Umbilical cord (tissue), 2 donors: ENCODE measurements around the gene SPATA2L. TPM values are rescaled to one million over a fixed set of nuclear protein-coding genes. Genes with fewer than 3 reads are reported as not detected.

Experiments
- DNase-seq: peaks from one replicate; pipeline ENCODE4 v3.0.0-alpha.2; 2015; ENCODE audit warnings: low spot score
- total RNA-seq: library from RNA; depleted of rRNA; stranded (reverse); fragments of >200 nt; gene quantifications from one replicate; pipeline ENCODE4 v1.2.3, GENCODE V29; 2014; ENCODE audit warnings: low replicate concordance; ENCODE audit not compliant: insufficient read depth

The SPATA2L gene, protein sequence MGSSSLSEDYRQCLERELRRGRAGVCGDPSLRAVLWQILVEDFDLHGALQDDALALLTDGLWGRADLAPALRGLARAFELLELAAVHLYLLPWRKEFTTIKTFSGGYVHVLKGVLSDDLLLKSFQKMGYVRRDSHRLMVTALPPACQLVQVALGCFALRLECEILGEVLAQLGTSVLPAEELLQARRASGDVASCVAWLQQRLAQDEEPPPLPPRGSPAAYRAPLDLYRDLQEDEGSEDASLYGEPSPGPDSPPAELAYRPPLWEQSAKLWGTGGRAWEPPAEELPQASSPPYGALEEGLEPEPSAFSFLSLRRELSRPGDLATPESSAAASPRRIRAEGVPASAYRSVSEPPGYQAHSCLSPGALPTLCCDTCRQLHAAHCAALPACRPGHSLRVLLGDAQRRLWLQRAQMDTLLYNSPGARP
- 12.5 TPM for total RNA-seq

GRCh38 chr16:89701425-89702406 is at the start of gene SPATA2L:
Gene SPATA2L (minus strand): TSS chr16:89701705. CDS start chr16:89701232, 473 bp downstream.
- DNase-seq = peak; percentile 83

GRCh38 chr16:89749637-89750036 is 48.1 kb upstream of the SPATA2L start:
- peak; percentile 16 for DNase-seq

DNA sequence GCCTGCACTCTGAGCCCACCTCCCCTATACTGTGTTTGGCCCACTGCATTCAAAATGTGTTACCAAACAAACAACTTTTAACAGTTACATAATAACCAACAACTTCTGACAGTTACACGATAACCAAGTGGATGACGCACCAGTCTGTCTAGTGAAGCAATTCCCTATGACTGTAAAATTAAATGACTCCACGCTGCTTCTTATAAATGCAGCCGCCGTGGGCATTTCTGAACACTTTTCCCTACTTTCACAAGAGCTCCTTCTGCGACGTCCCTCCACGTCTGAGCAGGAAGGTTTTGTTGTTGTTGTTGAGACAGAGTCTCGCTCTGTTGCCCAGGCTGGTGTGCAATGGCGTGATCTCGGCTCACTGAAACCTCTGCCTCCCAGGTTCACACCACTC is 47.4 kb upstream of the SPATA2L start:
- no peak for DNase-seq

DNA sequence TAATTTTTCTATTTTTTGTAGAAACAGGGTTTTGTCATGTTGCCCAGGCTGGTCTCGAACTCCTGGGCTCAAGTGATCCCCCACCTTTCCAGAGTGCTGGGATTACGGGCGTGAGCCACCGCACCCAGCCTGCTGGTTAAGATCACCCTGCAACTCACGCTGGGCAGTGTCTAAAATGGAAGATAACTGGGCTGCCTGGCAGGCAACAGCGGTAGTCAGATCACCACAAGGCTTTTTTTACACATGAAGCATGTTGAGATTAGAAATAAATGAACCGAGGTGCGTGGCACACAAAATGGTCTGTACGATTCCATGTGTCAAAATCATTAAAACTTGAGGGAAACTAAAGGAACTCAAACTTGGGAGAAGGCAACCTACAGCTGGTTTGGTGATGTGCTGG is 46.6 kb upstream of the SPATA2L start:
- DNase-seq = no peak

GRCh38 chr16:89746043-89746442 is 44.5 kb upstream of the SPATA2L start:
- no peak for DNase-seq

DNA sequence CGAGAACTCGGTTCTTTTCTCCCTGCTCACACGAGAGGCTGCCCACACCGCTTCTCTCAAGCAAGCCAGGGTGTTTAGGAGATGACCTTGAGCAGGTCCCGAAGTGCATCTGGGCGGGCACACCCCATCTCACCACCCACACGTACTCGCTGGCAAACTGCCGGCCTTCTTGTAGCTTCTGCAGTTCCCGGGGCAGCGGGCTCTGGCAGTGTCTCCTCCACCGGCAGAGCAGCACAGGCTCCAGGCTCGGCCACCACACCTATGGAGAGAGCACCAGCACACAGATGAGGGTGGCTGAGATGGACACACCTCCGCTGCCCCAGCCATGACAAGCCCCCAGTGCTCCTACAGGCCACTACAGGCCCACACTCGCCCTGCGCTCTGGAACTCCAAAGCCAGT is 43.3 kb upstream of the SPATA2L start:
- DNase-seq = no peak

DNA sequence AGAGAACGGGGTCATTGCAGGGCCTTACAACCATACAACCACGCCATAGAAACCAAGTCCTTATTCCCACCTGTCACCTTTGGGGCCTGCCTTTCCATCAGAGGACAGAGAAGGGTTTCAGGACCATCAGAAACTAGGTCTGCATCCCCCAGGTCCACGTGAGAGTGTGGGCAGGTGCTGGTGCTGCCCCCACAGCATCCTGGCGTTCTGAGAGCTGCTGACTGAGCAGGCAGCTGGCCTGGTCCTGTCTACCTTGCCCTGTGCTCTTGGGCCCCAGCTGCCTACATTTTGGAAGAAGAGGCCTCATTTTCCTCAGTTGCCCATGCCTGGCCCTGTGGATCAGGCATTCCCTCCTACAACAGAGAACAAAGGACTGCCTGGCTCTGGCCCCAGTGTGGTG is 41.4 kb upstream of the SPATA2L start:
- DNase-seq = no peak

- DNase-seq = no peak
Observed at GRCh38 chr16:89741342-89742014, 40.0 kb upstream of the SPATA2L start.

DNA sequence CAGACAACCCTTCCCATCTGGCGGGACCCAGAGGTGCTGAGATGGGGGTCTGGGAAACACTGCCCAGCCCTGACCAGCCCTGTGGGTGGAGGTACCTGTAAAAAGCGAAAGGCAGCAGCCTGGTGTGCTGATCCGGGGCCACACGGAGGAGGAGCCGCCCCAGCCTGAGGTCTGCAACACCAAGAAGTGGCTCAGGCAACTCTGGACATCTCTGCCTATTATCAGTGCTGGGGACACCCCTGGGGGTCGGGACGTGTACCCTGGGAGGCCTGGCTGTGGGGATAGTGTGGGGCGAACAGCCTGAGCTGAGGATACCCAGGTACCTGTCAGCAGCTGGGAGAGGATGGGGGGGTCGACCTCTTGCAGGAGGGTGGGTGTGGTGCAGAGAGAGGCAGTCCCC is 37.9 kb upstream of the SPATA2L start:
- no peak for DNase-seq

GRCh38 chr16:89738538-89739317 is 37.2 kb upstream of the SPATA2L start:
- no peak for DNase-seq

GRCh38 chr16:89738072-89738377 is 36.5 kb upstream of the SPATA2L start:
- no peak for DNase-seq

DNA sequence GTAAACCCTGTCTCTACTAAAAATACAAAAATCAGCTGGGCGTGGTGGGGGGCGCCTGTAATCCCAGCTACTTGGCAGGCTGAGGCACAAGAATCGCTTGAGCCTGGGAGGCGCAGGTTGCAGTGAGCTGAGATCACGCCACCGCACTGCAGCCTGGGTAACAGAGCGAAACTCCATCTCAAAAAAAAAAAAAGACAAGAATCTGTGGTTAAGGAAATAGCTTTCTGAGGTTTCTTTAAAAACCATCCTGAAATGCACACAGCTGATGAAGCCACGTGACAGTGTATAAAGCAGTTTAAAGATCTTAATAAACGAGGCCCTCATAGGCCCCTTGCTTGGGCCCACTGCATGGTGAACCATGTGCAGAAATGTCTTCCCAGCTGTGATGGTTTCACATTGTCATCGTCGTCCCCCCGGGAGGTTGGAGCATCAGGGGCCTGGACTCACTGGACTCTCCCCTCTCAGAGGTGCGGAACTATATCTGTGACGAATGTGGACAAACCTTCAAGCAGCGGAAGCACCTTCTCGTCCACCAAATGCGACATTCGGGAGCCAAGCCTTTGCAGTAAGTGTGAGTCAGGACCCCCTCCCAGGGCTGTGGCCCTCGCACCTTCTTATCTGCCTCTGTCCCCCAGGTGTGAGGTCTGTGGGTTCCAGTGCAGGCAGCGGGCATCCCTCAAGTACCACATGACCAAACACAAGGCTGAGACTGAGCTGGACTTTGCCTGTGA is 36.0 kb upstream of the SPATA2L start:
- DNase-seq = no peak

DNA sequence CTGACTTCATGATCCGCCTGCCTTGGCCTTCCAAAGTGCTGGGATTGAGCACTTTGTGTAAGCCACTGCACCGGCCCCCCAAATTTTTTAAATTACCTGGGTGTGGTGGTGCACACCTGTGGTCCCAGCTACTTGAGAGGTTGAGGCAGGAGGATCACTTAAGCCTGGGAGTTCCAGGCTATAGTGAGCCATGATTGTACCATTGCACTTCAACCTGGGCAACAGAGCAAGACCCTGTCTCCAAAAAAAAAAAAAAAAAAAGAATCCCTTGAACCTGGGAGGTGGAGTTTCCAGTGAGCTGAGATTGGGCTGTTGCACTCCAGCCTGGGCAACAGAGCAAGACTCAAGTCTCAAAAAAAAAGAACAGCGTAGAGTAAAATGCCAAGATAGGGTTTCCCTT is 35.0 kb upstream of the SPATA2L start:
- DNase-seq = no peak

- no peak for DNase-seq
Observed at GRCh38 chr16:89733792-89734191, 32.3 kb upstream of the SPATA2L start.

- no peak for DNase-seq
Observed at GRCh38 chr16:89733322-89733721, 31.8 kb upstream of the SPATA2L start.

- no peak for DNase-seq
Observed at GRCh38 chr16:89732918-89733242, 31.4 kb upstream of the SPATA2L start.

DNA sequence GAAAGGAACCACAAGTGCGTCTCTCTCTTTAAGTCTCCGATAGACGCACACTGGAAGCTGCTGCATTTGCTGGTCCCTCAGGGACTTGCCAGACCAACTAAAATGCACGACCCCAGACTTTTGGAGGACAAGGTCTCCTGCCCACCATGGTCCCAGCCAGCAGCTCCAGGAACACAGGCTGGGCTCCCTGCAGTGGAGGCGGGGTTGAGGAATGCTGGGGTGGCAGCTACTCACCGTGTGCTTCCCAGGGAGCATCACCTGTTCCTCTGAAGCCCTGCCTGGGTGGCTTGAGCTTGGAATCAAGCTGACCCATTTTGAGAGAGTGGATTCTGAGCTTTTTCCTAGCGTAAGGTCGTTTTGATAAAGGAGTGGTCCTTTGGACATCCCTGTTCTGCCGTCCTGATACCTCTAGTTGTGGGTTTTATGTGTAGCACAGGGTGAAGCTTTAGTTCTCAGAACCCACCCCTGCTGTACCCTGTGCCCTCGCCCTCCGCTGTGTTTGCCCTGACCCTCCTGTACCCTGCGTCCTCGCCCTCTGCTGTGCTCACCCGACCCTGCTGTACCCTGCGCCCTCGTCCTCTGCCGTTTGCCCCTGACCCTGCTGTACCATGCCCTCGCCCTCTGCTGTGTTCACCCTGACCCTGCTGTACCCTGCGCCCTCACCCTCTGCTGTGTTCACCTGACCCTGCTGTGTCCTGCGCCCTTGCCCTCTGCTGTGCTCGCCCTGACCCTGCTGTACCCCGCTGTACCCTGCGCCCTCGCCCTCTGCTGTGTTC is 30.8 kb upstream of the SPATA2L start:
- DNase-seq = no peak

GRCh38 chr16:89730610-89731234 is 29.2 kb upstream of the SPATA2L start:
- no peak for DNase-seq

DNA sequence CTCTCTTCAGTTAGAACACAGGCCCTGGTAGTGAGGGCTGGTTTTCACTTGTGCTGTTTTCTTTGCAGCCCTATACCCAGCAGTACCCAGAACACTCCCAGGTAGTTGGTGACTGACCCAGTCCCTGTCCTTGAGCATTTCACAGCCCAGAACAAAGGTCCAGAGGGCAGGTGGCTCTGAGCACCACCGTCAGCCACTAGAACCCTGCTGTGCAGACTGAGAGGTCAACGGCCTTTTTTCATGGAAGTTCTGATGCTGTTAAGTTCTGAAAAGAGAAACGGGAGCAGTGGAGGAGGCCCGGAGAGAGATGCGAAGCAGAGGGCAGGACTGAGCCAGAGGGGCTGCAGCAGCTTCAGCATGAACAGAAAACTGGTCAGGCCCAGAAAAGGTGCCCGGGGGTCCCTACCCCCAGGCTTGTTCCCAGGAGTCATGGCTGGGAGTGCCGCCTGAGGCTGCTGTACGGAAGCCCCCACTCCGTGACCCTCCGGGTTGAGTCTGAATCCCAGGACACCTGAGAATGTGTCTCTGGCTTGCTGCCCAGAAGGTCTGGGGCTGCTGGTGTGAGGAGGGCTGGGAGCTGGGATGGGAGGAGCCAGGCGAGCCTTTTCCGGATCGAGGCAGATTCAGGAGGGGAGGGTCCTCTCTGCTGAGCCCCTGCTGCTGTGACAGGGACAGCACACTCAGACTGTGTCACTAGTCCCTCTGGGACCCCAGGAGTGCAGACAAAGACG is 28.5 kb upstream of the SPATA2L start:
- DNase-seq = no peak
